ENCODE data around the gene TEKTIP1.
"Not testable (repeated sequence)": the region's sequence is repeated elsewhere in the genome, so short reads cannot be mapped to it uniquely, and the experiment has no call there.

- not testable (repeated sequence) for TF ChIP-seq POLR2A (IDR thresholded peaks at IDR 0.05; ENCODE audit: low read depth, low read length); CTCF (conservative IDR thresholded peaks at IDR 0.05; ENCODE audit: low read depth, low read length); USF2 (IDR thresholded peaks at IDR 0.05; ENCODE audit: low read depth, low read length); FOS (IDR thresholded peaks at IDR 0.05; ENCODE audit: low read depth, low read length); MAFK (IDR thresholded peaks at IDR 0.05; ENCODE audit: low read depth, low read length); CEBPB (IDR thresholded peaks at IDR 0.05; ENCODE audit: low read depth, low read length); MAZ (IDR thresholded peaks at IDR 0.05; ENCODE audit: borderline replicate concordance, low read depth, low read length)
Observed at GRCh38 chr19:3570042-3570441, 31.1 kb downstream of the TEKTIP1 start.

All from IMR-90 (cell line).